Femur (tissue), 1 donor: ENCODE data around the gene OR4K13.

Experiments used
- DNase-seq: peaks from one replicate; pipeline ENCODE4 v3.0.0-alpha.2; 2017

Gene OR4K13, protein sequence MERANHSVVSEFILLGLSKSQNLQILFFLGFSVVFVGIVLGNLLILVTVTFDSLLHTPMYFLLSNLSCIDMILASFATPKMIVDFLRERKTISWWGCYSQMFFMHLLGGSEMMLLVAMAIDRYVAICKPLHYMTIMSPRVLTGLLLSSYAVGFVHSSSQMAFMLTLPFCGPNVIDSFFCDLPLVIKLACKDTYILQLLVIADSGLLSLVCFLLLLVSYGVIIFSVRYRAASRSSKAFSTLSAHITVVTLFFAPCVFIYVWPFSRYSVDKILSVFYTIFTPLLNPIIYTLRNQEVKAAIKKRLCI

DNA sequence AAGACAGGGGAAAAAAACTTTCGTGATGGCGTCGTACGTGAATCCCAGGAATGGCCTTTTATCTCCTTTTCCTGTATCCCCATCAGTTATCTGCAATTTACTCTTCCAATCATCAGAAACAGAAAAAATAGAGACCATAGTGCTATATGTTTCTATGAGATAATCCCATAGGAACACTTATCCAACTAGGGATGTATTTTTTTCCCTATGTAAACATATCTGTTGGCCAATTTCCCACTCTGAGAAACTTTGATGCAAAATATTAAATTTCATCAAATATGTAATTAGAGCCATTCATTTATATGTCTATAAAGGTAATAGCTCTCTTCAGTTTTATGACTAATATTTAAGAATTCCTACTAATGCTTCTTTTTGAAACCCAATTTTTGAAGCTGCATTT is at the start of gene OR4K13:
Gene OR4K13 (minus strand): TSS at position 101 of the 400 bp plus-strand sequence. CDS start 1,280 bp downstream, outside the sequence.
- no peak for DNase-seq

DNA sequence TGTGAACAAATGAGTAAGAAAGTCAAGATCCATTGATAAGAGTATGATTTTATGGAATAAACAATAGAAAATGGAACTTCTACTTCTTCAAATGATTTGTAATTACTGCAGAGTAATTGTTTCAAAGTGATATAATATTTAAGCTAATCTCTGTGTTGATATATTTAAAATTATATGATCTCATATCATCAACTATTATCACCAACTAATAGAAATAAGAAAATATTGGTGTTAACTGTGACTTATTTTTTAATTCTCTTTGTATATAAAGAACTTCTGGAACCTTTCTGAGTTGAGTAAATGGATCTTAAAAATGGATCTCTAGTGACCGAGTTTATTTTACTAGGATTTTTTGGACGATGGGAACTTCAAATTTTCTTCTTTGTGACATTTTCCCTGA is 23.9 kb upstream of the OR4K13 start, which contains the start of gene OR4L1:
Gene OR4L1 (plus strand): TSS at position 301 of the 400 bp plus-strand sequence. CDS start 0 bp downstream, at position 301.
- no peak for DNase-seq

GRCh38 chr14:20048202-20048601 is 12.4 kb upstream of the OR4K13 start:
- DNase-seq: no peak

DNA sequence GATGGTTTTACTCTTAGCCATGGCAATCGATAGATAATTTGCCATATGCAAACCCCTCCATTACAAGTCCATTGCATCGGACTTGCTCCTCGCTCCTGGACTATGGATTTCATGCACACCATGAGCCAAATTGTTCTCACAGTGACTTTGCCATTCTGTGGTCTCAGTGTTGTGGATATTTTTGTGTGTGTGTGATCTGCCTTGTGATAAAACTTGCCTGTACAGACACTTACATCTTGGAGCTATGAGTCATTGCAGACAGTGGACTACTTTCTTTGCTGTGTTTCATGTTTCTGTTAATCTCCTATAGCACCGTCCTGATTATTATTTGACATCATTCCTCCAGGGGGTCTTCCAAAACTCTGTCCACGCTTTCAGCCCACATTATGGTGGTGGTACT is 8.4 kb upstream of the OR4K13 start:
- no peak for DNase-seq

GRCh38 chr14:20035449-20035848 is 389 bp downstream of the OR4K13 start:
- DNase-seq: no peak

GRCh38 chr14:20031058-20031457 is 4.8 kb downstream of the OR4K13 start:
- DNase-seq: no peak

- no peak for DNase-seq
These were observed 16.5 kb downstream of the OR4K13 start, which contains the start of gene OR4K14 for GRCh38 chr14:20019257-20019865. TSS of gene OR4K14 (minus strand) at chr14:20019307. CDS start at chr14:20015193, 4,114 bp downstream.

DNA sequence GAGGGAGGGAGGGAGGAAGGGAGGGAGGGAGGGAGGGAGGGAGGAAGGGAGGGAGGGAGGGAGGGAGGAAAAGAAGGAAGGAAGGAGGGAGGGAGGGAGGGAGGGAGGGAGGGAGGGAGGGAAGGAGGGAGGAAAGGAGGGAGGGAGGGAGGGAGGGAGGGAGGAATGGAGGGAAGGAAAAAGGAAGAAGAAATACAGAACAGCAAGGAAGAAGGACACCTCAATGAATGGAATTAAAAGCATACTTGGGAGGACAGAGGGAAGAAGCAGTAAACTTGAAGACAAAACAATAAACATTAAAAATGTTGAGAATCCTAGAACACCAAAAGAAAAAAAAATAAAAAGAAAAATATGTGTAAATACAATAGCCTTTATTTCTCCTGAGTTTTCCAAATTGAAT is 27.7 kb downstream of the OR4K13 start:
- DNase-seq: no peak

DNA sequence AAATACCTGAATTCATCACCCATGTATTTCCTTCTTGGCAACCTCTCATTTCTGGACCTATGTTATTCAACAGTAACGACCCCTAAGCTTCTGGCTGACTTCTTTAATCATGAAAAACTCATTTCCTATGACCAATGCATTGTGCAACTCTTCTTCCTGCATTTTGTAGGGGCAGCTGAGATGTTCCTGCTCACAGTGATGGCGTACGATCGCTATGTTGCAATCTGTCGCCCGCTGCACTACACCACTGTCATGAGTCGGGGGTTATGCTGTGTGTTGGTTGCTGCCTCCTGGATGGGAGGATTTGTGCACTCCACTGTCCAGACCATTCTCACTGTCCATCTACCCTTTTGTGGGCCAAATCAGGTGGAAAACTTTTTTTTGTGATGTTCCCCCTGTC is 33.5 kb downstream of the OR4K13 start:
- no peak for DNase-seq

DNA sequence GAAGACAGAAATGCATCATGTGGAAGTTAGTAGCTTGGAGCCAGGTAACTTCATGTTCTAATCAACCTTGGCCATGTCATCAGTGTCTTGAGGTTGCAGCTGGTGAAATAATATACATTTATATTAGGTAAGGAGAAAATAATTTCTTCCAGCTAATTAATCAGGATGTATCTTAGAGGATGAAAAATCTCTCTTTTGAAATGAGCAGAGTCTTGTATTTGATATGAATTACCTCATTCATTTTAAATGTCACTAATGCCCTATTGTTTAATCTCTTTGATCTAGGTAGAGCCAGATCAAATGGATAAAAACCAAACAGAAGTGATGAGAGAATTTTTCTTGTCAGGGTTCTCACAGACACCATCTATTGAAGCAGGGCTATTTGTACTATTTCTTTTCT is 34.0 kb downstream of the OR4K13 start, which contains the start of gene OR4Q2:
Gene OR4Q2 (plus strand): TSS at position 301 of the 400 bp plus-strand sequence.
- DNase-seq: no peak

GRCh38 chr14:19993438-19993837 is 42.4 kb downstream of the OR4K13 start:
- no peak for DNase-seq
